Caki2 (cell line): ENCODE results near the gene MMP13. TPM values are rescaled to one million over a fixed set of nuclear protein-coding genes. Genes with fewer than 3 reads are reported as not detected.
A peak's percentile ranks its signal among the peaks of the same experiment; 100 is the strongest.
"Not testable (repeated sequence)": the region's sequence is repeated elsewhere in the genome, so short reads cannot be mapped to it uniquely, and the experiment has no call there.

ENCODE experiments used
- DNase-seq: peaks from one replicate; pipeline ENCODE4 v3.0.0-alpha.2; 2015; ENCODE audit warnings: low read depth
- in situ Hi-C: cut with HindIII; loops from 2 replicates; pipeline ENCODE4 v1.10.0; 2016; ENCODE audit warnings: low sequenced_read_pairs, low pct_unique_long_range_greater_than_20kb, mixed read lengths
- total RNA-seq: library from RNA; depleted of rRNA; stranded (reverse); fragments of >200 nt; shearing (Covaris generic); gene quantifications from 2 replicates; pipeline ENCODE4 v1.2.3, GENCODE V29; 2014; ENCODE audit warnings: low replicate concordance; rRNA removed

MMP13 gene
- total RNA-seq = not detected in 2 replicates

DNA sequence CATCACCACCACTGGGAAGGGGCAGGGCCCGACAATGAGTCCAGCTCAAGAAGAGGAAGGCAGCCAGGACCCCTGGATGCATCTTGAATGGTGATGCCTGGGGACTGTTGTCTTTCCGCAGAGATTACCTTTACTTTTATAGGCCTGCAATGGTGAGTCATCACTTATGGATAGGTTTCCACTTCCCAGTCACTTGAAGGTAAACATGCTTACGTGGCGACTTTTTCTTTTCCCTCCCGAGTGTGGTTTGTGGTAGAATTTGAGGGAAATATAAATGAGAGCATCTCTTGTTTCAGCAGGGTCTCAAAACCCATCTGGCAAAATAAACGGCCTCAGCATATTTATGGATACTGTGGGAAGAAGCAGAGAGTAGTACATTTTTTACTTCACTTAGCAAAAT lies at the start of gene MMP13:
MMP13 (minus strand) TSS at position 109 of the 400 bp plus-strand sequence; CDS start at position 82, 27 bp downstream.
- in situ Hi-C loops = no loop called here
- DNase-seq = no peak

DNA sequence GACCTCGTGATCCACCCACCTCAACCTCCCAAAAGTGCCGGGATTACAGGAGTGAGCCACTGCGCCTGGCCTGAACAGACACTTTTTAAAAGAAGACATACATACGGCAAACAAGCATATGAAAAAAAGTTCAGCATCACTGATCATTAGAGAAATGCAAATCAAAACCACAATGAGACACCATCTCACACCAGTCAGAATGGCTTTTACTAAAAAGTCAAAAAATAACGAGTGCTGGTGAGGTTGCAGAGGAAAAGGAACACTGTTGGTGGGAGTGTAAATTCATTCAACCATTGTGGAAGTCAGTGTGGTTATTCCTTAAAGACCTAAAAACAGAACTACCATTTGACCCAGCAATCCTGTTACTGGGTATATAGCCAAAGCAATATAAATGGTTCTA lies 48.7 kb upstream of the MMP13 start:
- in situ Hi-C loops, DNase-seq: not testable (repeated sequence)

DNA sequence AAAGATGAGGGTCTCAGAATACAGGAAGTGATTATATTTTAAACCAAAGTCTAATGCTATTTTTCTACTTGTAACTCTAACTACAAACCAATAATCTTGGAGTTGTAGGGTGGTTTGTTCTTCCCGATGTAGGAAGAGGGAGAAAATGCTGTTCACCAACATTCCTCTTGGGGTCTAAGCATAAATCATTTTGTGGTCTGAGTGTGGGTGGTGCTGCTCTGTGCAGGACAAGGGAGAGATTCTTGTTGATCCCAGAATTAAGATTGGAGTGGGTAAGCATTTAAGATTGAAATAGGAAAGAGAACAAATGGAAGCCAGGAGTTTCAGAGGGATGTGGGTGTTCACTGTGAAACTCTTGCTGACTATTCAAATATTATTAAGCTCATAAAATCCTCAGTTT lies 38.6 kb upstream of the MMP13 start:
- no peak for DNase-seq
- in situ Hi-C loops = no loop called here

DNA sequence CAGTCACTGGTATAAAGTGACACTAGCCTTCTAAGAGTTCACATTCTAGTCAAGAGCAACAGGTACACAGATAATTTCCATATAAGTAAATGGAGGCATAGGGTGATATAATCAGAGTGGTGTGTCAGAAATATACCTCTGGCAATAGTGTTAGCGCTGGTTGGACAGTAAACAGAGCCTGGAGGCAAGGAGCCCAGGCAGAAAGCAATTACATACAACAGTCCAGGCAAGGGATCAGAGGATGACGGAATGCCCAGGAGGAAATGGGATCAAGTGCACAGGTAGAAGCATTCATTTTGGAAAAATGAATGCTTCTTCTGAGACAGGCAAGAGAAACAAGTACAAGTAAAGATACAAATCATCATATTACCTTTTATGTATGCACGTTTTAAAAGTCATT lies 36.2 kb upstream of the MMP13 start:
- no peak for DNase-seq
- in situ Hi-C loops = no loop called here

DNA sequence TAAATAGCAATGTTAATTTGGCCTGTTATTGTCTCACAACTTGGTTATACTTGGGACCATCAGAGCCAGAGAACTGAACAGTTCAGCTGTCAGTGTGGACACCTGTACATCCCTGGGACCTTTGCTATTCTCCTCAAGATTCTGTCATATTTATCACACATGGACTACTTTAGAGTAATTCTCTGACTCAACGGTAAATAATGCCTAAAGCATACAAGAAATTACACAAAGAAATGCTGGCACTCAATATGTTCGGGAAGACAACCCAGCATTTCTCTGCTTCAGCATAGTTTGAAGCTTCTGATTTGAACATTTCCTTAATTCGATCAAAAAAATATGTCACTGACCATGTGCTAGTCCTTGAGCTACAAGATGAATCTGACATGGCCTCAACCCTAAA lies 34.6 kb upstream of the MMP13 start:
- DNase-seq = no peak
- in situ Hi-C loops = no loop called here

DNA sequence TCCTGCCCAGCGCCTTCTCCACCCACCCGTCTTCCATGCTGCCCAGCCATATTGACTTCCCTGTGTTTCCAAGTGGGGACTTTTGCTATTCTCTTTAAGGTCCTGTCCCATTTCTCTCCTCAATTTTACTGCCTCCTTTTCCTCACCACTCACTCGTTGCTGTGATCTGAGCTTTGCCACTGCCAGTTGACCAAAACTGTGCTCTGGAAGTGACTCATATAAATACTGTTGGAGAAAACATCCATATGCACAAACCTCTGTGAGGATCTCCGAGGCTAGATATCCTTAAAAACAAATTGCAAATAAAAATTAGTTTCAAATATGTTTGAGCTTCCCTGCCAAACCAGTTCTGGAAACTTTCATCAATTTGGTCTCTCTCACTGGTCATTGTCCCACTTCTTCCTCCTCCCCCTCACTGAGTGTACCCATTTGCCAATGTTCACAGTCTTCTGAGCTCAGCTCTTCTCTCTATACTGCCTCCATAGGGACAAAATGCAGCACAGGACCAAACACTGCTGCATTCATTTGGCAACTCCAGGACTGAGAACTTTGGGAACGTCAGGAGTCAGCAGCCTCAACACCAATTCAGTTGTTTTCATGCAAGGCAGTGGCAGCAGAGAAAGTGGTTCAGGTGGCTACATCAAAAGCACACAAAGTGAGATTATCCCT lies 34.0 kb upstream of the MMP13 start:
- DNase-seq = no peak
- in situ Hi-C loops = no loop called here

DNA sequence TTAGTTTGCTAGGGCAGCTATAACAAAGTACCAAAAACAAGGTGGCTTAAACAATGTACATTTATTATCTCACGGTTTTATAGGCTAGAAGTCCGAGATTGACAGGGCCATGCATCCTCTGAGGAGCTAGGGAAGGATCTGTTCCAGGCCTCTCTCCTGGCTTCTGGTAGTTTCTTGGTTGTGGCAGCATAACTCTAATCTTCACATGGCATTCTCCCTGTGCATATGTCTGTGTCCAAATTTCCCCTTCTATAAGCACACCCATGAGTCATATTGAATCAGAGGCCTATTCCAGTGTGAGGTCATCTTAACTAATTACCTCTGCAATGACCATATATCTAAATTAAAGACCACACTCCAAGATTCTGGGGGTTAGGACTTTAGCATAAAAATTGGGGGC lies 31.3 kb upstream of the MMP13 start:
- peak; percentile 32 for DNase-seq
- in situ Hi-C loops = no loop called here

DNA sequence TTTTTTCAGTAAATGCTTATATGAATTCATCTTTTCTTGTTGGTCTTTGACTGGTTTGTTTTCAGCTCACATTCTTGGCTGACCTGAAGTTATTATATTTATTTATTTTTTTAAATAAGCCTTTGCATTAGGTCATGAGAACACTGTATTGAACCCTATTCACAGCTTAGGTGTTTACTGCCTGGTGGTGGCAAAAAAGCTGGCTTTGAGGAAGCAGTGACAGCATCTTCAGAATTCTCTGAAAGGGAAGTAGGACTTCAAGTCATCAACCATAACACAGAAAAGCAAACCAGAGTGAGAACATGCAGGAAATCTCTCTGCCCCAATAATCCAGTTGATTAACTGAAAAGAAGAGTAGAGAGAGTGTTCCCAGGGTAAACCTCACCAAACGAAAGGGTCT lies 30.3 kb upstream of the MMP13 start:
- in situ Hi-C loops = no loop called here
- DNase-seq = no peak

DNA sequence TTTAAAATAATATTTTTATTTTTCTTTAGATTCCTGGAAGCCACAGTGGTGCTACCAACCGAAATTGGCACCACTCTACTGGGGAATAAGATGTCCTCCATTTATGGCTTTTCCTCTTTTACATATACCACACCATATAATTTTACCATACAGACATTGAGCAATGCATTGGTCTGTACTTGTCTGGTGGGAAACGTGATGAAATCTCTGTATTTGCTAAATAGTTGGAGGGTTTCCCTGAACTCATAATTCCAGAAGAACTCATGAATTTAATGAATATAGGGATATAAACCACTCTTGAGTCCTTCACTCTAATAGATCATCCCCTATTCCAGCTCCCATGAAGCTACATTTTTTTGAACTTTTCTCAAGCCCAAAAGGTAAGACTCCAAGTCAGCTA lies 28.0 kb upstream of the MMP13 start:
- in situ Hi-C loops = no loop called here
- no peak for DNase-seq

DNA sequence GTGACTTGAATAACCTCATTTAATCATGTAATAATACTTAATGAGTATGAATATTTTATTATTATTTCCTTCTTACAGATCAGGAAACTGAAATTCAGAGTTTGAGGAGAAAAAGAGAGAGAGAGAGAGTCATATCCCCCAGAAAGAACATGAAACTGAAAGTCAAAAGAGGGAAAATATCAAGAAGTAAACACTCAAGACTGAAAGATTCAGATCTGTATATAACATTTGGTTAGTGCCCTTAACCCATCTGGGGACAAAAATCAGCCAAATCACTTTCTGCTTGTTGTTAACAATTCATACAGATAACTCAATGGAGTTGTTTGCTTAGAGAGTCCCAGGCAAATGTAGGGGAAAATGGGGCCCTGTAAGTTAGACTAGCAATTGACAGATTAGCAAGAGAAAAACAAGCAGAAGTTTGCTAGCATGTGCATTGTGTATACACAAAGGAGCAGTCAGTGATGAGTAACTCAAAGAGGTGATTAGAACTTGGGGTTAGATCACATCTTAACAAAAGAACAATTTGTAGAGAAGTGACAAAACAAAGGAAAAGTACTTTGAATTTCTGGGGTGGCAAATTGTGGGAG lies 25.9 kb upstream of the MMP13 start:
- in situ Hi-C loops = no loop called here
- DNase-seq = no peak

DNA sequence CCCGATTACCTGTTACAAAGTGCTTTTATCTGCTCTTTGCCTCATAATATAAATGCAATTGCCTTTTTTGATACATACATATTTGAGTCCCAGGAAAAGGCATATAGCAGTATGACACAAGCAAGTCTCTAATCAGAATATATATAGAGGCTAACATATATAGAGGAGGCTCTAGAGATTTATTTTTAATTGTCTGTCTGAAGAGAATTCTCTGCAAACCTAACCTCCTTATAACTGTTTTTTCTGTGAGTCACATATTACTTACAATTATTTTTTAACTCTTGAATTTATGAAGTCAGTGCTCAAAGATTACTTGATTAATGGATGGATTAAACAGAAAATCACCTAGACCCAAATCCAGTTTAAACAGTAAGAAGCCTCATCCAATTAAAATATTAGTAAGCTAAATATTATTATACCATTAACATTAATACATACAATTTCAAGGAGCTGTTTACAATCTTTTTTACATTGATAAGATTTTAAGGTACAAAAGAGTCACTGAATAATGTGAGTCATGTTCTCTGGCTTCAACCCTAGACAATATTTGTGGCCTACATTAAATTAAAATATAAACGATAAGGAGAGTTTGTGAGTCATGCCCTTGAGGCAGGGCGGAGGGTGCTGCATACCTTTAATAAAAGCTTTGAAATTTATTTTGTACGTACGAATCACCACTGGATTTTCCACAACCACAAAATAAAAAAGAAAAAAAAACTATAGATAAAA lies 19.2 kb upstream of the MMP13 start:
- DNase-seq = no peak
- in situ Hi-C loops = no loop called here

DNA sequence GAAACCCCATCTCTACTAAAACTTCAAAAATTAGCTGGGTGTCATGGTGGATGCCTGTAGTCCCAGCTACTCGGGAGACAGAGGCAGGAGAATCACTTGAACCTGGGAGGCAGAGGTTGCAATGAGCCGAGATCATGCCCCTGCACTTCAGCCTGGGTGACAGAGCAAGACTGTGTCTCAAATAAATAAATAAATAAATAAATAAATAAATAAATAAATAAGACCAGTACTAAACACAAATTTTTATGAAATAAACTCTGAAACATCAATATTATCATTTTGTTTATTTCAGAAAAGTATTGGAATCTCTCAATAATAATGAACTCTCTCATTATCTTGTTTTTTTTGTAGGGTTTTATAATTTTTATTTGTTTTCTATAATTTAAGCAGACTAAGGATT lies 18.2 kb upstream of the MMP13 start:
- DNase-seq, in situ Hi-C loops: not testable (repeated sequence)

DNA sequence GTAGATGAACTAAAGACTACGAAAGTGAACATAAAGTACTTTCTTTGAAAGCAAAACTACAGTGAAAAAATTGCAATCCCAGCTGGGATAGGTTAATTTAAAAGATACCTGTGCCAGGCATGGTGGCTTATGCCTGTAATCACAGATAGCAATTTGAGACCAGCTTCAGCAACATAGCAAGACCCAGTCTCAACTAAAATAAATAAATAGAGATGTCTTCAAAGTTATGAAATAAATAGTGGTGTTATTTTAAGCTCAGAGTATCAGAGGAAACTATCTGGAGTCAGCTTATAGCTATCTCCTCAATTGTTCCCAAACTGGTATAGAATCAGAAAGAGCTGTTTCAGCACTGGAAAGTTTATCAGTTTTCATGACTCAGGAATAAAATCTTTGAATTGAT lies 17.3 kb upstream of the MMP13 start:
- DNase-seq = no peak
- in situ Hi-C loops = no loop called here

DNA sequence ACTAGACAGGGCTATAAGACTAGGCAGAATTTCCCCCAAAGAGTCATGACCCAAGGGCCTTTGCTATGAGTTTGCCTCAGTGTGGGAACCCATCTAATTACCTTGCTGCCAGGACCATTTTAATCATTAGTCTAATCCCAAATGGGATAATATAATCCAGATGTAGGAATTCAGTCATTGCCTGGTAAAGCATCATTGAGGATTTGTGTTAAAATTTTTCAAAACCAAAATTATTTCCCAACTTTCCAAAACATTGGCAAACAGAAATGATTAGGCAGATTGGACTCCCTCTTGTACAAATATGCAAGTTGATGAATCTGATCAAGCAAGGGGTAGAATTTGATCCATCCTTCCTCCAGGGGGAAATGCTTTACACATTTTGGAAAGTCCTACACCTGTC lies 16.2 kb upstream of the MMP13 start:
- no peak for DNase-seq
- in situ Hi-C loops = no loop called here

DNA sequence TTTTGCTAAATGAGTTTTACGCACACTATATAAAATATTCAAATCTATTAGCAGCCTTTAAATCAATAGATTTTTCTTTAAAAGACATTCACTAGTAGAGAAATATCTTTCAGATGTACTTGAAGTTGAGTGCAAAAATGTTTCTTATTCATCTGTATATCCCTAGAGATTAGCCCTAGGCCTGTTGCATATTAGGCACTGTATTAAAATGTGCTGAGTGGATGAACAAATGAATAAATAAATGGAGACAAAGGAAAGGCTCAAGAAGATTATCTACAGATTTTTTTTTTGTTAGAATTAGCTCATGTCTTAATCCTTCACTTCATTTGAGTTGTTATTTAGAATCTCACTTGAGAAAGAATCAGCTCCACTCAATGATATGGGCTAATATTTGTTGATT lies 12.0 kb upstream of the MMP13 start:
- in situ Hi-C loops = no loop called here

DNA sequence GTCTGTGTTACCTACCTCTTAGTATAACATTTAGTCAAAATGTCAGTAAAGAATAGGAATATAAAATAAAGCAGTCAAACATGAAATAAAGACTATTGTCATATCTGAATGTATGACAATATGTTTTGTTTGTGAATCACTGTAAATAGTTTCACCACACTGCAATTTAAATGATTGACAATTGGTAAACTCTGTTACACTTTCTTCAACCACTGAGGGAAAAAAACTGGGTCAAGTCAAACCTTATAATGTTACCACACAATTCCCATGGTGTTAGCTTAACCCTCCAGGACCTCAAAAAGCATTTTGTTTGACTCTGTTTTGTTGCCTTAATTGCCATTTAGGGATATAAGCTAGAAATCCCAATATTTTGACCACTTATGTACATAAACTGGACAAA lies 10.5 kb upstream of the MMP13 start:
- no peak for DNase-seq
- in situ Hi-C loops = no loop called here

More for the DNA sequence above, 12.0 kb upstream of the MMP13 start:
- no peak for DNase-seq

DNA sequence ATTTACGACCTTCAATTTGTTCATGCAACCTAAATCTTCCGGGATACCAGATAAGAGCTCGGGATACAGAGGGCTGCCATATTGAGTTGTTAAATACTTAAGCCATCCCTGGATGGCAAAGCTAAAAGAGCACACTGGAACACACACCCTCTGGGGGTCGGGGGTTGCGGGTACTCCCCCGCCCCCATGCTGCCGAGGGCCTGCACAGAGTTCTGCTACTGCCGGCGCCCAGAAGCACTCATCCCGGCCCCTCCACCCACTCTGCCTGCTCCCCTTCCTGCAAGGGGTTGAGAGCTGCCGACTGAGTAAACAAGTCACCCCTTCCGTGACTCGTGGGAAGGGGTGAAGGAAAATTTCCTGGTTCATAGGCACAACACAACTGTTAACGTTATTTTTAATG lies 9.3 kb upstream of the MMP13 start:
- in situ Hi-C loops = no loop called here
- DNase-seq = no peak

DNA sequence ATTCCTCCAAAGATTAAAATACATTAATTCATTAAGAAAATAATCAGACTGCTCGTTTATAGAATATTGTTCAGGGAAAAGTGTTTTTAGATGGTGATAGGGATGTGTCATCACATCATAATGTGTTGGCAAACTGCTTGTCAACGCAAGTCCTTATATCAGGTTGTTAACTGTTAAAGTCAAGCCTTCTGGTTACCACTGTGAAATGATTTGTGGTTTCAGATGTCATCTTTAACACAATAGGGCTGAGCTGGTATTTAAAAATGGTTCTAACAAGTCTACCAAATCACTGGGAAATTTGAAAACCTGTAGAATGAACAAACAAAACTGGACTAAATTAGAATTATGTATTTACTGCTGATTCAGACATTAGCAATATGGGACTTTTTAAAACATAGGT lies 2.4 kb upstream of the MMP13 start:
- no peak for DNase-seq
- in situ Hi-C loops = no loop called here

DNA sequence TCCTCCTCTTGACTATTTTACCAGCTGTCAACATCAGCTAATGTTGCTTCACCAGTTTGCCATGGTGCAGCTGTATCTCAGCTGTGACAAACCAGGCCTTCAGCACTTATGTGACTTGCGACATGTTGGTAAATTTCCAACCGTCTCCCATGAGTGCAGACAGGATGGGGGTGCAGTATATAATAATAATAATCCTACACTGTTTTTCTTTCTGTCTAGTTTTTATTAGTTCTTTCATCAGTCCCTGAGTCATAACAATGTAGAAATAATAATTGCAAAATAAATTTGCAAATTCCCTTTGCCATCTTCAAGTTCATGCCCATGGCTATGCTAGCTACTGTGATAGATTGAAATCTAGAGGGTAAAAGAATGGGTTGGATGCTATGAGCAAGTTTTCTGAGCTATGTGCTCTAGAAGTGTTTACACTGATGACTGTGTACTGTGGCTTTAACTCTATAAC lies 4.9 kb downstream of the MMP13 start:
- DNase-seq = no peak
- in situ Hi-C loops = no loop called here
